H9 (cell line): ENCODE measurements around the gene ADAM22. TPM values are rescaled to one million over a fixed set of nuclear protein-coding genes. Genes with fewer than 3 reads are reported as not detected.

ENCODE experiments used
- DNase-seq: peaks from one replicate; pipeline ENCODE4 v3.0.0-alpha.2; 2017
- H2AFZ ChIP-seq: one replicate; pipeline ENCODE4 v1.6.1; 2013; ENCODE audit warnings: mild to moderate bottlenecking, low read length, control low read depth, moderate library complexity
- H2AK5ac ChIP-seq: 2 replicates; pipeline ENCODE4 v1.6.1; 2013; ENCODE audit warnings: low read length, control low read depth, mixed read lengths; ENCODE audit not compliant: insufficient read length
- H2BK120ac ChIP-seq: one replicate; pipeline ENCODE4 v1.6.1; 2013; ENCODE audit warnings: low read depth, mild to moderate bottlenecking, low read length, control low read depth, inconsistent platforms; ENCODE audit not compliant: poor library complexity, severe bottlenecking
- H2BK12ac ChIP-seq: 2 replicates; pipeline ENCODE4 v1.6.1; 2013; ENCODE audit warnings: low read length, control low read depth, mixed read lengths, low read depth; ENCODE audit not compliant: insufficient read length
- H2BK15ac ChIP-seq: 2 replicates; pipeline ENCODE4 v1.6.1; 2013; ENCODE audit warnings: low read depth, low read length, control low read depth
- H2BK20ac ChIP-seq: one replicate; pipeline ENCODE4 v1.6.1; 2013; ENCODE audit warnings: low read depth, mild to moderate bottlenecking, low read length, control low read depth, inconsistent platforms; ENCODE audit not compliant: poor library complexity, severe bottlenecking
- H2BK5ac ChIP-seq: 2 replicates; pipeline ENCODE4 v1.6.1; 2013; ENCODE audit warnings: low read length, control low read depth, mixed read lengths; ENCODE audit not compliant: insufficient read length
- H3K14ac ChIP-seq: 2 replicates; pipeline ENCODE4 v1.6.1; 2013; ENCODE audit warnings: low read length, control low read depth; ENCODE audit not compliant: insufficient read depth
- H3K18ac ChIP-seq: 2 replicates; pipeline ENCODE4 v1.6.1; 2013; ENCODE audit warnings: low read depth, mild to moderate bottlenecking, mixed read lengths, low read length, control low read depth; ENCODE audit not compliant: insufficient read length
- H3K23ac ChIP-seq: 2 replicates; pipeline ENCODE4 v1.6.1; 2013; ENCODE audit warnings: low read length, control low read depth, mixed read lengths, low read depth; ENCODE audit not compliant: insufficient read length
- H3K23me2 ChIP-seq: 2 replicates; pipeline ENCODE4 v1.6.1; 2013; ENCODE audit warnings: low read depth, mild to moderate bottlenecking, mixed read lengths, low read length, control low read depth; ENCODE audit not compliant: insufficient read length, poor library complexity, severe bottlenecking
- H3K27ac ChIP-seq: 2 replicates; pipeline ENCODE4 v1.5.1; 2013; ENCODE audit warnings: low read length, control low read depth, mixed read lengths, low read depth; ENCODE audit not compliant: insufficient read length
- H3K27me3 ChIP-seq: 2 replicates; pipeline ENCODE4 v1.6.1; 2013; ENCODE audit warnings: low read length, control low read depth, inconsistent platforms; ENCODE audit not compliant: insufficient read depth
- H3K4ac ChIP-seq: 2 replicates; pipeline ENCODE4 v1.6.1; 2013; ENCODE audit warnings: low read depth, mild to moderate bottlenecking, control low read depth, inconsistent platforms, low read length, moderate library complexity
- H3K4me1 ChIP-seq: 2 replicates; pipeline ENCODE4 v1.6.1; 2013; ENCODE audit warnings: low read length, control low read depth, inconsistent platforms; ENCODE audit not compliant: insufficient read depth
- H3K4me2 ChIP-seq: 2 replicates; pipeline ENCODE4 v1.6.1; 2013; ENCODE audit warnings: low read length, control low read depth, mixed read lengths; ENCODE audit not compliant: insufficient read length, insufficient read depth
- H3K56ac ChIP-seq: 2 replicates; pipeline ENCODE4 v1.6.1; 2013; ENCODE audit warnings: low read depth, mild to moderate bottlenecking, mixed read lengths, low read length, control low read depth; ENCODE audit not compliant: insufficient read length
- H3K79me1 ChIP-seq: 2 replicates; pipeline ENCODE4 v1.6.1; 2013; ENCODE audit warnings: low read depth, mild to moderate bottlenecking, moderate library complexity, low read length, control low read depth, inconsistent platforms; ENCODE audit not compliant: insufficient read depth, poor library complexity, severe bottlenecking
- H3K79me2 ChIP-seq: 2 replicates; pipeline ENCODE4 v1.6.1; 2013; ENCODE audit warnings: low read length, control low read depth, inconsistent platforms; ENCODE audit not compliant: insufficient read depth
- H3K9ac ChIP-seq: 2 replicates; pipeline ENCODE4 v1.6.1; 2013; ENCODE audit warnings: low read length, control low read depth, mixed read lengths; ENCODE audit not compliant: insufficient read length; ENCODE audit errors: extremely low read depth
- H3K9me3 ChIP-seq: one replicate; pipeline ENCODE4 v1.6.1; 2013; ENCODE audit warnings: low read depth, low read length, inconsistent platforms; ENCODE audit not compliant: control insufficient read depth
- H3T11ph ChIP-seq: one replicate; pipeline ENCODE4 v1.6.1; 2013; ENCODE audit warnings: mild to moderate bottlenecking, low read length, control low read depth, inconsistent platforms
- H4K20me1 ChIP-seq: one replicate; pipeline ENCODE4 v1.6.1; 2013; ENCODE audit not compliant: control insufficient read depth, insufficient read length, insufficient read depth
- H4K5ac ChIP-seq: 2 replicates; pipeline ENCODE4 v1.6.1; 2013; ENCODE audit warnings: low read depth, mild to moderate bottlenecking, mixed read lengths, low read length, control low read depth; ENCODE audit not compliant: insufficient read length
- H4K8ac ChIP-seq: replicated peaks from 2 replicates; pipeline ENCODE4 v1.6.1; 2013; ENCODE audit warnings: low read length, control low read depth, mixed read lengths, low read depth; ENCODE audit not compliant: insufficient read length
- H4K91ac ChIP-seq: 2 replicates; pipeline ENCODE4 v1.6.1; 2013; ENCODE audit warnings: low read depth, mild to moderate bottlenecking, moderate library complexity, mixed read lengths, low read length, control low read depth; ENCODE audit not compliant: insufficient read length
- H3K27ac Mint-ChIP-seq, 3 experiments: 2 replicates in 2 of 3; 3 replicates in 1 of 3; pipeline ENCODE4 v1.8.0; 2020 to 2021; ENCODE audit warnings: mixed read lengths in 3 of 3, mild to moderate bottlenecking in 1 of 3, moderate library complexity in 1 of 3
- H3K27me3 Mint-ChIP-seq: 2 replicates; pipeline ENCODE4 v1.8.0; 2021; ENCODE audit warnings: low read depth, mild to moderate bottlenecking, moderate library complexity, mixed read lengths
- H3K36me3 Mint-ChIP-seq, 3 experiments: 2 replicates in 2 of 3; 3 replicates in 1 of 3; pipeline ENCODE4 v1.8.0; 2020 to 2021; ENCODE audit warnings: low read depth in 3 of 3, mixed read lengths in 3 of 3; ENCODE audit not compliant: insufficient read depth in 1 of 3
- H3K4me1 Mint-ChIP-seq, 2 experiments: 2 replicates each; pipeline ENCODE4 v1.8.0; 2020; ENCODE audit warnings: mixed read lengths in 2 of 2
- H3K4me3 Mint-ChIP-seq, 2 experiments: 2 replicates in 1 of 2; 3 replicates in 1 of 2; pipeline ENCODE4 v1.8.0; 2020 to 2021; ENCODE audit warnings: mild to moderate bottlenecking in 2 of 2, mixed read lengths in 2 of 2, moderate library complexity in 1 of 2
- H3K9me3 Mint-ChIP-seq, 2 experiments: 2 replicates in 1 of 2; 3 replicates in 1 of 2; pipeline ENCODE4 v1.8.0; 2020; ENCODE audit warnings: mild to moderate bottlenecking in 2 of 2, mixed read lengths in 2 of 2, moderate library complexity in 1 of 2
- CTCF ChIP-seq: fragments of 200-600 bp; sonication (generic); conservative IDR thresholded peaks from 3 replicates; pipeline ENCODE4 v1.8.0; 2021; ENCODE audit warnings: antibody characterized with exemption, mild to moderate bottlenecking
- WGBS: extraction: QIAGEN DNeasy Blood & Tissue Kit; methylation state at CpG from one replicate; pipeline ENCODE4 v1.1.7; 2013; ENCODE audit warnings: missing lambda C conversion rate, low lambda C conversion rate, mixed read lengths; ENCODE audit not compliant: insufficient read length; ENCODE audit errors: extremely low coverage; 5-methylcytosine and 5-hydroxymethylcytosine counted together
- total RNA-seq: library from RNA; stranded (reverse); gene quantifications from 2 replicates; pipeline ENCODE4 v1.2.1, GENCODE V29; 2021

The ADAM22 gene
- total RNA-seq, 1 experiment from 2014 or later: 8.7 TPM

- H2BK120ac ChIP-seq: no peak overlapping the region
- H3T11ph ChIP-seq: no peak overlapping the region
- H2BK5ac ChIP-seq: no peak overlapping the region
- H3K14ac ChIP-seq: no peak overlapping the region
- Mint-ChIP-seq H3K36me3 (peaks cover 24 to 46% (median 37%) of the 10 kb centered on the region in 3 experiments; a peak in 6 of 7 replicates), H3K9me3 (no peaks in the 10 kb centered on the region; a peak in 1 of 5 replicates), H3K4me3 (no peak overlapping the region; a peak in 1 of 5 replicates), H3K27me3 (no peaks in the 10 kb centered on the region), H3K27ac (peak overlapping the region in 2 of 3 experiments; percentile 4 to 26; a peak in 4 of 7 replicates), H3K4me1 (peaks cover 38 to 41% of the 10 kb centered on the region in 2 experiments)
- H4K8ac ChIP-seq: no peak overlapping the region
- WGBS: no CpG with 5 or more reads among the region's 2 CpGs
- no peak overlapping the region for H2AFZ ChIP-seq
- no peak for TF ChIP-seq CTCF
- no peak overlapping the region for H4K91ac ChIP-seq
- no peak overlapping the region for H3K23ac ChIP-seq
- no peaks in the 10 kb centered on the region for H3K79me1 ChIP-seq
- H4K20me1 ChIP-seq: no peaks in the 10 kb centered on the region
- H2AK5ac ChIP-seq: no peak overlapping the region
- H3K4ac ChIP-seq: no peak overlapping the region
- H3K27me3 ChIP-seq: no peaks in the 10 kb centered on the region
- H2BK15ac ChIP-seq: no peak overlapping the region
- DNase-seq: no peak
- no peak overlapping the region for H3K56ac ChIP-seq
- H2BK12ac ChIP-seq: no peak overlapping the region
- no peaks in the 10 kb centered on the region for H3K9me3 ChIP-seq
- H2BK20ac ChIP-seq: no peak overlapping the region
- H3K79me2 ChIP-seq: peaks cover 2% of the 10 kb centered on the region; the same call in 1 of the 2 replicates
- H3K27ac ChIP-seq: no peak overlapping the region
- H3K23me2 ChIP-seq: peaks cover 8% of the 10 kb centered on the region
- H3K4me2 ChIP-seq: no peak overlapping the region
- peaks cover 6% of the 10 kb centered on the region for H3K4me1 ChIP-seq
- no peak overlapping the region for H3K18ac ChIP-seq
- no peak overlapping the region for H3K9ac ChIP-seq
- H4K5ac ChIP-seq: no peak overlapping the region
These were observed 280.4 kb downstream of the ADAM22 start for GRCh38 chr7:88214456-88214855.
